Stromal cell of bone marrow (primary cell): ENCODE data around the gene LRRC51.
A peak's percentile ranks its signal among the peaks of the same experiment; 100 is the strongest.
"Not testable (repeated sequence)": the region's sequence is repeated elsewhere in the genome, so short reads cannot be mapped to it uniquely, and the experiment has no call there.

Experiments used
- DNase-seq: peaks from one replicate; pipeline ENCODE4 v3.0.0-alpha.2; 2012; ENCODE audit warnings: low read depth

The LRRC51 gene

DNA sequence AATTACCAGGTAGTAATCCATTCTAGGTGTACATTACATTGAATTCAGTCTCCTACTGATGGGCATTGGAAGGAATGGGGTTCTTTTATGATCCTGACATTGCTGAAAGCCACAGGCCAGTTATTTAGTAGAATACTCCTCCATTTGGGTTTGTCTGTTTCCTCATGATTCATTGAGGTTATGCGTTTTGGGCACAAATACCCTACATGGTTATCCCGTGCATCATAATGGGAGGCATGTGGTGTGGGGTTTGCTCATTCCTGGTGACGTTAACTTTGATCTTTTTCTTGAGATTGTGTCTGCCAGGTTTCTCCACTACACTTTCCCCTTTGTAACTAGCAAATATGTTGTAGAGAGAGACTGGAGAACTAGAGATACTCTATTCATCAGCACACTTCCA lies 60.4 kb downstream of the LRRC51 start:
- DNase-seq, result peak; percentile 86

- peak; percentile 11 for DNase-seq
These were observed 61.4 kb downstream of the LRRC51 start for GRCh38 chr11:72142086-72142485.

GRCh38 chr11:72142543-72142942 lies 61.9 kb downstream of the LRRC51 start:
- not testable (repeated sequence) for DNase-seq

- DNase-seq, result peak; percentile 16
These were observed 64.3 kb downstream of the LRRC51 start for GRCh38 chr11:72144807-72145565.
